H9 (cell line): ENCODE measurements around the gene SLC12A2. TPM values are rescaled to one million over a fixed set of nuclear protein-coding genes. Genes with fewer than 3 reads are reported as not detected.

Source experiments
- DNase-seq: peaks from one replicate; pipeline ENCODE4 v3.0.0-alpha.2; 2017
- H2AFZ ChIP-seq: one replicate; pipeline ENCODE4 v1.6.1; 2013; ENCODE audit warnings: mild to moderate bottlenecking, low read length, control low read depth, moderate library complexity
- H2AK5ac ChIP-seq: 2 replicates; pipeline ENCODE4 v1.6.1; 2013; ENCODE audit warnings: low read length, control low read depth, mixed read lengths; ENCODE audit not compliant: insufficient read length
- H2BK120ac ChIP-seq: one replicate; pipeline ENCODE4 v1.6.1; 2013; ENCODE audit warnings: low read depth, mild to moderate bottlenecking, low read length, control low read depth, inconsistent platforms; ENCODE audit not compliant: poor library complexity, severe bottlenecking
- H2BK12ac ChIP-seq: 2 replicates; pipeline ENCODE4 v1.6.1; 2013; ENCODE audit warnings: low read length, control low read depth, mixed read lengths, low read depth; ENCODE audit not compliant: insufficient read length
- H2BK15ac ChIP-seq: 2 replicates; pipeline ENCODE4 v1.6.1; 2013; ENCODE audit warnings: low read depth, low read length, control low read depth
- H2BK20ac ChIP-seq: one replicate; pipeline ENCODE4 v1.6.1; 2013; ENCODE audit warnings: low read depth, mild to moderate bottlenecking, low read length, control low read depth, inconsistent platforms; ENCODE audit not compliant: poor library complexity, severe bottlenecking
- H2BK5ac ChIP-seq: 2 replicates; pipeline ENCODE4 v1.6.1; 2013; ENCODE audit warnings: low read length, control low read depth, mixed read lengths; ENCODE audit not compliant: insufficient read length
- H3K14ac ChIP-seq: 2 replicates; pipeline ENCODE4 v1.6.1; 2013; ENCODE audit warnings: low read length, control low read depth; ENCODE audit not compliant: insufficient read depth
- H3K18ac ChIP-seq: 2 replicates; pipeline ENCODE4 v1.6.1; 2013; ENCODE audit warnings: low read depth, mild to moderate bottlenecking, mixed read lengths, low read length, control low read depth; ENCODE audit not compliant: insufficient read length
- H3K23ac ChIP-seq: 2 replicates; pipeline ENCODE4 v1.6.1; 2013; ENCODE audit warnings: low read length, control low read depth, mixed read lengths, low read depth; ENCODE audit not compliant: insufficient read length
- H3K23me2 ChIP-seq: 2 replicates; pipeline ENCODE4 v1.6.1; 2013; ENCODE audit warnings: low read depth, mild to moderate bottlenecking, mixed read lengths, low read length, control low read depth; ENCODE audit not compliant: insufficient read length, poor library complexity, severe bottlenecking
- H3K27ac ChIP-seq: 2 replicates; pipeline ENCODE4 v1.5.1; 2013; ENCODE audit warnings: low read length, control low read depth, mixed read lengths, low read depth; ENCODE audit not compliant: insufficient read length
- H3K27me3 ChIP-seq: 2 replicates; pipeline ENCODE4 v1.6.1; 2013; ENCODE audit warnings: low read length, control low read depth, inconsistent platforms; ENCODE audit not compliant: insufficient read depth
- H3K4ac ChIP-seq: 2 replicates; pipeline ENCODE4 v1.6.1; 2013; ENCODE audit warnings: low read depth, mild to moderate bottlenecking, control low read depth, inconsistent platforms, low read length, moderate library complexity
- H3K4me1 ChIP-seq: 2 replicates; pipeline ENCODE4 v1.6.1; 2013; ENCODE audit warnings: low read length, control low read depth, inconsistent platforms; ENCODE audit not compliant: insufficient read depth
- H3K4me2 ChIP-seq: 2 replicates; pipeline ENCODE4 v1.6.1; 2013; ENCODE audit warnings: low read length, control low read depth, mixed read lengths; ENCODE audit not compliant: insufficient read length, insufficient read depth
- H3K56ac ChIP-seq: 2 replicates; pipeline ENCODE4 v1.6.1; 2013; ENCODE audit warnings: low read depth, mild to moderate bottlenecking, mixed read lengths, low read length, control low read depth; ENCODE audit not compliant: insufficient read length
- H3K79me1 ChIP-seq: 2 replicates; pipeline ENCODE4 v1.6.1; 2013; ENCODE audit warnings: low read depth, mild to moderate bottlenecking, moderate library complexity, low read length, control low read depth, inconsistent platforms; ENCODE audit not compliant: insufficient read depth, poor library complexity, severe bottlenecking
- H3K79me2 ChIP-seq: 2 replicates; pipeline ENCODE4 v1.6.1; 2013; ENCODE audit warnings: low read length, control low read depth, inconsistent platforms; ENCODE audit not compliant: insufficient read depth
- H3K9ac ChIP-seq: 2 replicates; pipeline ENCODE4 v1.6.1; 2013; ENCODE audit warnings: low read length, control low read depth, mixed read lengths; ENCODE audit not compliant: insufficient read length; ENCODE audit errors: extremely low read depth
- H3K9me3 ChIP-seq: one replicate; pipeline ENCODE4 v1.6.1; 2013; ENCODE audit warnings: low read depth, low read length, inconsistent platforms; ENCODE audit not compliant: control insufficient read depth
- H3T11ph ChIP-seq: one replicate; pipeline ENCODE4 v1.6.1; 2013; ENCODE audit warnings: mild to moderate bottlenecking, low read length, control low read depth, inconsistent platforms
- H4K20me1 ChIP-seq: one replicate; pipeline ENCODE4 v1.6.1; 2013; ENCODE audit not compliant: control insufficient read depth, insufficient read length, insufficient read depth
- H4K5ac ChIP-seq: 2 replicates; pipeline ENCODE4 v1.6.1; 2013; ENCODE audit warnings: low read depth, mild to moderate bottlenecking, mixed read lengths, low read length, control low read depth; ENCODE audit not compliant: insufficient read length
- H4K8ac ChIP-seq: replicated peaks from 2 replicates; pipeline ENCODE4 v1.6.1; 2013; ENCODE audit warnings: low read length, control low read depth, mixed read lengths, low read depth; ENCODE audit not compliant: insufficient read length
- H4K91ac ChIP-seq: 2 replicates; pipeline ENCODE4 v1.6.1; 2013; ENCODE audit warnings: low read depth, mild to moderate bottlenecking, moderate library complexity, mixed read lengths, low read length, control low read depth; ENCODE audit not compliant: insufficient read length
- H3K27ac Mint-ChIP-seq, 3 experiments: 2 replicates in 2 of 3; 3 replicates in 1 of 3; pipeline ENCODE4 v1.8.0; 2020 to 2021; ENCODE audit warnings: mixed read lengths in 3 of 3, mild to moderate bottlenecking in 1 of 3, moderate library complexity in 1 of 3
- H3K27me3 Mint-ChIP-seq: 2 replicates; pipeline ENCODE4 v1.8.0; 2021; ENCODE audit warnings: low read depth, mild to moderate bottlenecking, moderate library complexity, mixed read lengths
- H3K36me3 Mint-ChIP-seq, 3 experiments: 2 replicates in 2 of 3; 3 replicates in 1 of 3; pipeline ENCODE4 v1.8.0; 2020 to 2021; ENCODE audit warnings: low read depth in 3 of 3, mixed read lengths in 3 of 3; ENCODE audit not compliant: insufficient read depth in 1 of 3
- H3K4me1 Mint-ChIP-seq, 2 experiments: 2 replicates each; pipeline ENCODE4 v1.8.0; 2020; ENCODE audit warnings: mixed read lengths in 2 of 2
- H3K4me3 Mint-ChIP-seq, 2 experiments: 2 replicates in 1 of 2; 3 replicates in 1 of 2; pipeline ENCODE4 v1.8.0; 2020 to 2021; ENCODE audit warnings: mild to moderate bottlenecking in 2 of 2, mixed read lengths in 2 of 2, moderate library complexity in 1 of 2
- H3K9me3 Mint-ChIP-seq, 2 experiments: 2 replicates in 1 of 2; 3 replicates in 1 of 2; pipeline ENCODE4 v1.8.0; 2020; ENCODE audit warnings: mild to moderate bottlenecking in 2 of 2, mixed read lengths in 2 of 2, moderate library complexity in 1 of 2
- CTCF ChIP-seq: fragments of 200-600 bp; sonication (generic); conservative IDR thresholded peaks from 3 replicates; pipeline ENCODE4 v1.8.0; 2021; ENCODE audit warnings: antibody characterized with exemption, mild to moderate bottlenecking
- WGBS: extraction: QIAGEN DNeasy Blood & Tissue Kit; methylation state at CpG from one replicate; pipeline ENCODE4 v1.1.7; 2013; ENCODE audit warnings: missing lambda C conversion rate, low lambda C conversion rate, mixed read lengths; ENCODE audit not compliant: insufficient read length; ENCODE audit errors: extremely low coverage; 5-methylcytosine and 5-hydroxymethylcytosine counted together
- total RNA-seq: library from RNA; stranded (reverse); gene quantifications from 2 replicates; pipeline ENCODE4 v1.2.1, GENCODE V29; 2021

Gene SLC12A2
- total RNA-seq, 1 experiment from 2014 or later = 17.9 TPM

- H3K79me1 ChIP-seq = no peaks in the 10 kb centered on the region
- Mint-ChIP-seq H3K27me3 (peaks cover 17% of the 10 kb centered on the region), H3K9me3 (no peaks in the 10 kb centered on the region), H3K36me3 (peaks cover 0 to 2% (median 0%) of the 10 kb centered on the region in 3 experiments; a peak in 1 of 7 replicates), H3K4me1 (peaks cover 15 to 22% of the 10 kb centered on the region in 2 experiments), H3K27ac (no peak overlapping the region), H3K4me3 (peak overlapping the region; percentile 84 to 95)
- no peak overlapping the region for H4K8ac ChIP-seq
- no peak overlapping the region for H2BK12ac ChIP-seq
- H2AK5ac ChIP-seq = no peak overlapping the region
- no peaks in the 10 kb centered on the region for H4K20me1 ChIP-seq
- H3K4me1 ChIP-seq = no peaks in the 10 kb centered on the region; the same call in 1 of the 2 replicates
- no peak overlapping the region for H3K4ac ChIP-seq
- peak overlapping the region; percentile 73 for H3K4me2 ChIP-seq
- no peak overlapping the region for H4K91ac ChIP-seq
- H2BK20ac ChIP-seq = no peak overlapping the region
- H3K9me3 ChIP-seq = no peaks in the 10 kb centered on the region
- no peak for TF ChIP-seq CTCF
- H3K56ac ChIP-seq = no peak overlapping the region
- DNase-seq = peak; percentile 43
- H2BK5ac ChIP-seq = no peak overlapping the region
- H3T11ph ChIP-seq = no peak overlapping the region
- H3K27me3 ChIP-seq = peaks cover 3% of the 10 kb centered on the region; the same call in 1 of the 2 replicates
- H4K5ac ChIP-seq = no peak overlapping the region
- H3K9ac ChIP-seq = peak overlapping the region; percentile 16
- no CpG with 5 or more reads among the region's 71 CpGs for WGBS
- no peak overlapping the region for H2AFZ ChIP-seq
- no peaks in the 10 kb centered on the region for H3K79me2 ChIP-seq
- no peak overlapping the region for H2BK120ac ChIP-seq
- no peak overlapping the region for H3K27ac ChIP-seq
- peaks cover 14% of the 10 kb centered on the region for H3K23me2 ChIP-seq
- H2BK15ac ChIP-seq = no peak overlapping the region
- no peak overlapping the region for H3K14ac ChIP-seq
- H3K23ac ChIP-seq = no peak overlapping the region
- no peak overlapping the region for H3K18ac ChIP-seq
These were observed 932 bp downstream of the SLC12A2 start for GRCh38 chr5:128084228-128085167.
